Aorta (tissue), 5 donors: Measurements from ENCODE around the gene RPS3. TPM values are rescaled to one million over a fixed set of nuclear protein-coding genes. Genes with fewer than 3 reads are reported as not detected.
"Not testable (repeated sequence)": the region's sequence is repeated elsewhere in the genome, so short reads cannot be mapped to it uniquely, and the experiment has no call there.

ENCODE experiments used
- ATAC-seq: fragments of 200-7000 bp; cut with Tn5 transposase; one replicate; pipeline ENCODE4 v1.9.1; 2022; ENCODE audit warnings: moderate library complexity; ENCODE audit not compliant: low FRiP score
- DNase-seq, 2 donors: peaks; one replicate each; pipeline ENCODE4 v3.0.0-alpha.2; 2020
- H3K27ac ChIP-seq, 2 donors: one replicate each; pipeline ENCODE4 v1.5.1; 2013; ENCODE audit warnings: low read length in 2 of 2, mild to moderate bottlenecking in 2 of 2, moderate library complexity in 2 of 2, control low read depth in 1 of 2, inconsistent platforms in 1 of 2, low read depth in 1 of 2
- H3K27me3 ChIP-seq, 2 donors: one replicate each; pipeline ENCODE4 v1.6.1; 2013; ENCODE audit warnings: control low read depth in 1 of 2, low read length in 1 of 2, mild to moderate bottlenecking in 1 of 2, moderate library complexity in 1 of 2; ENCODE audit not compliant: insufficient read depth in 2 of 2, control insufficient read depth in 1 of 2
- H3K36me3 ChIP-seq, 2 donors: one replicate each; pipeline ENCODE4 v1.6.1; 2013; ENCODE audit warnings: control low read depth in 1 of 2, low read length in 1 of 2, mild to moderate bottlenecking in 1 of 2; ENCODE audit not compliant: insufficient read depth in 2 of 2, control insufficient read depth in 1 of 2
- H3K4me1 ChIP-seq, 2 donors: one replicate each; pipeline ENCODE4 v1.6.1; 2013; ENCODE audit warnings: low read length in 2 of 2, control low read depth in 1 of 2, mild to moderate bottlenecking in 1 of 2, moderate library complexity in 1 of 2; ENCODE audit not compliant: insufficient read depth in 2 of 2, control insufficient read depth in 1 of 2
- H3K4me3 ChIP-seq, 2 donors: one replicate each; pipeline ENCODE4 v1.5.1; 2013; ENCODE audit warnings: low read length in 2 of 2, control low read depth in 1 of 2, mild to moderate bottlenecking in 1 of 2
- H3K9me3 ChIP-seq: one replicate; pipeline ENCODE4 v1.6.1; 2013; ENCODE audit warnings: mild to moderate bottlenecking, low read length; ENCODE audit not compliant: control insufficient read depth
- WGBS, 2 donors: extraction: QIAGEN DNeasy Blood & Tissue Kit; methylation state at CpG; one replicate each; pipeline ENCODE4 v1.1.7; 2013; 5-methylcytosine and 5-hydroxymethylcytosine counted together
- intact Hi-C, 2 donors: fragments of 100-400 bp; cut with DNase I; formaldehyde crosslinking; loops; one replicate each; pipeline versions ENCODE4 v1.14.2 to v1.15.0; 2022
- polyA plus RNA-seq, 2 donors: library from polyadenylated mRNA; stranded (reverse); fragments of 200-250 nt; gene quantifications; one replicate each; pipeline ENCODE4 v1.2.3, GENCODE V29; 2013
- total RNA-seq, 2 donors: library from RNA; stranded (reverse); fragmentation: NEBNext Ultra II Directional; extraction: Animal tissue kit (Norgen Biotek cat#: 25700); gene quantifications; one replicate each; pipeline ENCODE4 v1.2.1, GENCODE V29; 2021
- donor health status: healthy with polysubstance abuse.
- donor health status: Bipolar disorder and iron deficiency.
- donor health status: DM: no; HTN: no; CAD: no.
- donor health status: DM: no; HTN: no; CAD: no.
- donor health status: DM: yes; HTN: yes; CAD: no.

Gene RPS3
- total and polyA plus RNA-seq, 4 donors = 1,466 to 3,688 (median 1,894) TPM

GRCh38 chr11:75400146-75400865 lies 988 bp downstream of the RPS3 start:
- 14% methylated on average over 11 of the region's 11 CpGs for WGBS, 2 donors
- H3K9me3 ChIP-seq = no peaks in the 10 kb centered on the region
- no peaks in the 10 kb centered on the region for H3K4me1 ChIP-seq
- H3K27me3 ChIP-seq = no peaks in the 10 kb centered on the region
- H3K4me3 ChIP-seq = peak overlapping the region; percentile 55 to 73
- H3K27ac ChIP-seq = peak overlapping the region in 1 of 2 donors; percentile 93
- DNase-seq (no peak), ATAC-seq (no peak)
- peaks cover 2 to 15% of the 10 kb centered on the region in 2 donors for H3K36me3 ChIP-seq
- intact Hi-C loops = loop anchor here in 1 of 2 donors (5.0 kb wide), 1 partner anchor 127 kb away; the partner anchor contains the start of gene GDPD5

DNA sequence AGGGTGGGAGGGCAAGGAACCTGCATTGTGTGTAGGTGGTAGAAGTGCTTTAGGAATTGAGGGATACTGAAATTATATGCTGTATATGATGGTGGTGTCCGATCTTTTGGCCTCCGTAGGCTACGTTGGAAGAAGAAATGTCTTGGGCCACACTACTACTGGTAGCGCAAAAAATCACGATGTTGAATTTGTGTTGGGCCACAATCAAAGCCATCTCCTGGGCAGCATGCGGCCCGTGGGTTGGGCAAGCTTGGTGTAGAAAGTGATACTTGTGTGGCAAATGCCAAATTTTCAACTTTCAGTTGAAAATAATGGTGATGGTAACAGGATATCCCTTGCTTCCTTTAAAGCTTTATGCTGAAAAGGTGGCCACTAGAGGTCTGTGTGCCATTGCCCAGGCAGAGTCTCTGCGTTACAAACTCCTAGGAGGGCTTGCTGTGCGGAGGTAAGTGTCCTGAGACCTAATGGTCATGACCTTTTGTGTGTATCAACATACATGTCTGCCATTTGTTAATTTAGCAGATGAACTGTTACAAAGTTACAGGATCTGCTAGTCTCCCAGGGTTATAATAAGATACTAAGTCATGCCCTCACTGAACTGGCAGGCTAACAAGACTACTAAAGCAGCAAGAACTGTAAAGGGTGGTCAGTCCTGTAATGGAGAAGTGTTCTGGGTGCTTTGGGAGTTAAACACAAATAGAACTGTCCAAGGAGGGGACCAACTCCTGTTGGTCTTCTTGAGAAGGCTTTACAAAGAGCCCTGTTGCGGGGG lies 2.9 kb downstream of the RPS3 start:
- peaks cover 2 to 17% of the 10 kb centered on the region in 2 donors for H3K36me3 ChIP-seq
- WGBS, 2 donors = 69 to 70% methylated on average over 10 of the region's 10 CpGs
- intact Hi-C loops = loop anchor here in 1 of 2 donors (5.0 kb wide), 1 partner anchor 125 kb away; the partner anchor contains the start of gene GDPD5

GRCh38 chr11:75403037-75403436 lies 3.7 kb downstream of the RPS3 start:
- Histone ChIP-seq H3K27me3 (no peaks in the 10 kb centered on the region), H3K27ac (no peak overlapping the region), H3K4me3 (no peak overlapping the region), H3K36me3 (peaks cover 2 to 17% of the 10 kb centered on the region in 2 donors), H3K9me3 (no peaks in the 10 kb centered on the region), H3K4me1 (no peaks in the 10 kb centered on the region)
- 65 to 75% methylated on average over 1 of the region's 1 CpG for WGBS, 2 donors
- intact Hi-C loops = loop anchor here in 1 of 2 donors (5.0 kb wide), 1 partner anchor 124 kb away; the partner anchor contains the start of gene GDPD5
- ATAC-seq (no peak), DNase-seq (no peak)

More for the DNA sequence above, 2.9 kb downstream of the RPS3 start:
- Histone ChIP-seq H3K4me1 (no peaks in the 10 kb centered on the region), H3K27ac (no peak overlapping the region), H3K4me3 (no peak overlapping the region), H3K9me3 (no peaks in the 10 kb centered on the region), H3K27me3 (no peaks in the 10 kb centered on the region)
- ATAC-seq (no peak), DNase-seq (no peak)

- H3K27me3 ChIP-seq = no peaks in the 10 kb centered on the region
- no peaks in the 10 kb centered on the region for H3K4me1 ChIP-seq
- no peak overlapping the region for H3K27ac ChIP-seq
- 85% methylated on average over 15 of the region's 15 CpGs for WGBS, 2 donors
- ATAC-seq (no peak), DNase-seq (no peak)
- intact Hi-C loops = loop anchor here in 1 of 2 donors (5.0 kb wide), 1 partner anchor 123 kb away; the partner anchor contains the start of gene GDPD5
- H3K36me3 ChIP-seq = peaks cover 2 to 17% of the 10 kb centered on the region in 2 donors
- H3K4me3 ChIP-seq = no peak overlapping the region
- no peaks in the 10 kb centered on the region for H3K9me3 ChIP-seq
Measured at GRCh38 chr11:75403983-75404658, 4.8 kb downstream of the RPS3 start.

DNA sequence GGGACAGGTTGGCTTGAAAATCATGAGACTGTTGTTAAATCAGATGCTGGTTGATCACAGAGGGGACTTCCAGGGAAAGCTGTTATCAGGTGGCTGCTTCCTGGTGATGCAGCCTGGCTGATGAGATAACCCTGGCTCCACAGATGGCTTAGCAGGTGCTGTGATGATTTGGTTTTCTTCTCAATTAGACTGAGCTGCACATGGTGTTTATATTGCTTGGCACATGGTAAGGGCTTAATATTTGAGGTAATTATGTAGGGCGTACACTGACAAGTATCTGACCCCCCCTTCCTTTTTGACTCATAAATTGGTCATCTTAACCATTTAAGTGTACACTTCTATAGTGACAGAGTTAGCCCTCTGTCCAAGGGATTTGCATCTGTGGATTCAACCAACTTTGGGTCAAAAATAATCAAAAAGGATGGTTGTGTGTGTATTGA lies 7.0 kb downstream of the RPS3 start:
- no peaks in the 10 kb centered on the region for H3K4me1 ChIP-seq
- H3K27ac ChIP-seq = no peak overlapping the region
- DNase-seq (no peak), ATAC-seq (no peak)
- no peak overlapping the region for H3K4me3 ChIP-seq
- no peaks in the 10 kb centered on the region for H3K9me3 ChIP-seq
- H3K36me3 ChIP-seq = peaks cover 2 to 17% of the 10 kb centered on the region in 2 donors
- intact Hi-C loops = loop anchor here in 1 of 2 donors (5.0 kb wide), 1 partner anchor 126 kb away; no protein-coding TSS in a partner anchor
- H3K27me3 ChIP-seq = no peaks in the 10 kb centered on the region
- WGBS, 2 donors = 4% methylated on average over 1 of the region's 1 CpG

- Histone ChIP-seq H3K27ac (no peak overlapping the region), H3K36me3 (peaks cover 2 to 15% of the 10 kb centered on the region in 2 donors)
Measured at GRCh38 chr11:75408957-75409219, 9.6 kb downstream of the RPS3 start.

GRCh38 chr11:75409971-75410370 lies 10.7 kb downstream of the RPS3 start:
- not testable (repeated sequence) for DNase-seq, H3K27ac ChIP-seq, H3K27me3 ChIP-seq, H3K4me1 ChIP-seq, H3K36me3 ChIP-seq, H3K4me3 ChIP-seq, H3K9me3 ChIP-seq, ATAC-seq
- intact Hi-C loops = loop anchor here (2.0 to 5.0 kb wide), 2 partner anchors 35 to 122 kb away; no protein-coding TSS in a partner anchor
- 88 to 91% methylated on average over 10 to 28 of the region's 33 CpGs for WGBS, 2 donors

More at GRCh38 chr11:75408957-75409219, 9.6 kb downstream of the RPS3 start:
- no peaks in the 10 kb centered on the region for H3K27me3 ChIP-seq
- 78 to 79% methylated on average over 2 of the region's 2 CpGs for WGBS, 2 donors
- no peak for ATAC-seq
- no peak overlapping the region for H3K4me3 ChIP-seq
- DNase-seq = no peak
- intact Hi-C loops = loop anchor here (2.0 to 5.0 kb wide), 2 partner anchors 36 to 123 kb away; no protein-coding TSS in a partner anchor
- H3K9me3 ChIP-seq = no peaks in the 10 kb centered on the region
- no peaks in the 10 kb centered on the region for H3K4me1 ChIP-seq

DNA sequence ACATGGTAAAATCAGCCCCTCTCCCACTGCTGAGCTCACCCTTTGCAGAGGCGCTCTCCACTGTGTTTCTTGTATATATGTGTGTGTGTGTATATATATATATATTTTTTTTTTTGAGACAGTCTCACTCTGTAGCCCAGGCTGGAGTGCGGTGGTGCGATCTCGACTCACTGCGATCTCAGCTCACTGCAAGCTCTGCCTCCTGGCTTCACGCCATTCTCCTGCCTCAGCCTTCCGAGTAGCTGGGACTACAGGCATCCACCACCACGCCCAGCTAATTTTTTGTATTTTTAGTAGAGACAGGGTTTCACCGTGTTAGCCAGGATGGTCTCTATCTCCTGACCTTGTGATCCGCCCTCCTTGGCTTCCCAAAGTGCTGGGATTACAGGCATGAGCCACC lies 13.8 kb downstream of the RPS3 start:
- H3K27ac ChIP-seq, H3K9me3 ChIP-seq, ATAC-seq, intact Hi-C loops, H3K4me3 ChIP-seq, H3K36me3 ChIP-seq, H3K4me1 ChIP-seq, H3K27me3 ChIP-seq, DNase-seq: not testable (repeated sequence)
- 78 to 85% methylated on average over 10 of the region's 10 CpGs for WGBS, 2 donors
